Glomerular visceral epithelial cell (primary cell): ENCODE results near the gene WDR13.
"Not testable (repeated sequence)": the region's sequence is repeated elsewhere in the genome, so short reads cannot be mapped to it uniquely, and the experiment has no call there.

ENCODE experiments used
- DNase-seq: peaks from one replicate; pipeline ENCODE4 v3.0.0-alpha.2; 2016; ENCODE audit errors: extremely low spot score

WDR13 gene

GRCh38 chrX:48592971-48593370 is 4.3 kb upstream of the WDR13 start:
- DNase-seq: no peak

- no peak for DNase-seq
These were observed 1.4 kb upstream of the WDR13 start for GRCh38 chrX:48595929-48596328.

GRCh38 chrX:48598614-48599013 is 1.3 kb downstream of the WDR13 start:
- no peak for DNase-seq

GRCh38 chrX:48599341-48599740 is 2.0 kb downstream of the WDR13 start:
- DNase-seq: no peak

- no peak for DNase-seq
These were observed 2.9 kb downstream of the WDR13 start for GRCh38 chrX:48600226-48600625.

GRCh38 chrX:48601741-48602394 is 4.6 kb downstream of the WDR13 start:
- no peak for DNase-seq

- no peak for DNase-seq
These were observed 7.4 kb downstream of the WDR13 start for GRCh38 chrX:48604701-48605100.

GRCh38 chrX:48606091-48606490 is 8.8 kb downstream of the WDR13 start:
- DNase-seq: no peak

- no peak for DNase-seq
These were observed 14.4 kb downstream of the WDR13 start for GRCh38 chrX:48611703-48612102.

- no peak for DNase-seq
These were observed 16.3 kb downstream of the WDR13 start for GRCh38 chrX:48613502-48614160.

- DNase-seq: no peak
These were observed 19.3 kb downstream of the WDR13 start for GRCh38 chrX:48616576-48616975.

GRCh38 chrX:48617542-48618340 is 20.4 kb downstream of the WDR13 start:
- DNase-seq: no peak

- DNase-seq: no peak
These were observed 29.4 kb downstream of the WDR13 start for GRCh38 chrX:48626401-48627298.

- peak; percentile 90 for DNase-seq
These were observed 34.2 kb downstream of the WDR13 start for GRCh38 chrX:48631376-48632090.

GRCh38 chrX:48632207-48632606 is 34.9 kb downstream of the WDR13 start:
- DNase-seq: no peak

GRCh38 chrX:48636301-48636700 is 39.0 kb downstream of the WDR13 start:
- DNase-seq: no peak

GRCh38 chrX:48636776-48637175 is 39.5 kb downstream of the WDR13 start:
- no peak for DNase-seq

GRCh38 chrX:48645669-48646068 is 48.4 kb downstream of the WDR13 start:
- no peak for DNase-seq

- peak; percentile 37 for DNase-seq
These were observed 51.1 kb downstream of the WDR13 start for GRCh38 chrX:48648336-48648751.

GRCh38 chrX:48649102-48649501 is 51.8 kb downstream of the WDR13 start:
- DNase-seq: no peak

GRCh38 chrX:48652055-48652579 is 54.8 kb downstream of the WDR13 start:
- not testable (repeated sequence) for DNase-seq
